HG02884 (cell line): Measurements from ENCODE around the gene TIMM10.
A peak's percentile ranks its signal among the peaks of the same experiment; 100 is the strongest.
"Not testable (repeated sequence)": the region's sequence is repeated elsewhere in the genome, so short reads cannot be mapped to it uniquely, and the experiment has no call there.

ENCODE experiments used
- ATAC-seq: cut with Tn5 transposase; IDR thresholded peaks from one replicate; pipeline ENCODE4 v1.9.1; 2021; ENCODE audit warnings: mild to moderate bottlenecking, moderate library complexity; ENCODE audit not compliant: unreplicated experiment

The TIMM10 gene

GRCh38 chr11:57543593-57543992 lies 13.0 kb upstream of the TIMM10 start:
- no peak for ATAC-seq

GRCh38 chr11:57542582-57542981 lies 12.0 kb upstream of the TIMM10 start:
- no peak for ATAC-seq

GRCh38 chr11:57541169-57541568 lies 10.6 kb upstream of the TIMM10 start:
- no peak for ATAC-seq

- ATAC-seq: no peak
Measured at GRCh38 chr11:57539342-57539741, 8.8 kb upstream of the TIMM10 start.

GRCh38 chr11:57536947-57537619 lies 6.5 kb upstream of the TIMM10 start, which contains the start of gene SMTNL1:
TSS of gene SMTNL1 (plus strand) at chr11:57537595. CDS start at chr11:57542643, 5,048 bp downstream.
- no peak for ATAC-seq

GRCh38 chr11:57534449-57534848 lies 3.9 kb upstream of the TIMM10 start:
- not testable (repeated sequence) for ATAC-seq

- ATAC-seq: peak; percentile 6
Measured at GRCh38 chr11:57530215-57530595, 349 bp downstream of the TIMM10 start.

GRCh38 chr11:57529012-57529411 lies 1.5 kb downstream of the TIMM10 start:
- no peak for ATAC-seq

- ATAC-seq: no peak
Measured at GRCh38 chr11:57527056-57527631, 3.4 kb downstream of the TIMM10 start.

GRCh38 chr11:57523419-57523818 lies 7.1 kb downstream of the TIMM10 start:
- ATAC-seq: no peak

GRCh38 chr11:57521116-57521515 lies 9.4 kb downstream of the TIMM10 start:
- no peak for ATAC-seq

GRCh38 chr11:57516061-57516443 lies 14.5 kb downstream of the TIMM10 start:
- ATAC-seq: no peak

- peak; percentile 31 for ATAC-seq
Measured at GRCh38 chr11:57515332-57516060, 15.1 kb downstream of the TIMM10 start, which contains the start of gene SLC43A1. TSS of gene SLC43A1 (minus strand) at chr11:57515702. CDS start at chr11:57514111, 1,591 bp downstream.

GRCh38 chr11:57514538-57515331 lies 15.8 kb downstream of the TIMM10 start:
- ATAC-seq: peak; percentile 37

GRCh38 chr11:57513911-57514537 lies 16.5 kb downstream of the TIMM10 start:
- ATAC-seq: peak; percentile 24

GRCh38 chr11:57513452-57513795 lies 17.1 kb downstream of the TIMM10 start:
- ATAC-seq: no peak

GRCh38 chr11:57512646-57513451 lies 17.7 kb downstream of the TIMM10 start:
- ATAC-seq: no peak

GRCh38 chr11:57511741-57512430 lies 18.7 kb downstream of the TIMM10 start:
- ATAC-seq: no peak
